GM12878 (cell line): ENCODE measurements around the gene HBB. TPM values are rescaled to one million over a fixed set of nuclear protein-coding genes. Genes with fewer than 3 reads are reported as not detected.

Experiments
- ATAC-seq: fragments of 200-7000 bp; cut with Tn5 transposase; 3 replicates; pipeline ENCODE4 v1.9.1; 2020; ENCODE audit warnings: mild to moderate bottlenecking, moderate library complexity
- BruUV-seq: library from RNA; stranded (reverse); fragments of 400-500 nt; replicated peaks from 2 replicates; lab custom pipeline; 2021; lab: Mats Ljungman, UMichigan
- CTCF ChIA-PET: fragments of 300-600 bp; sonication (Branson Sonifier 250); formaldehyde crosslinking; extraction: SDS; loops from one replicate; lab custom pipeline; 2021; ENCODE audit warnings: inconsistent platforms; lab: Yijun Ruan, JAX
- POLR2A ChIA-PET: fragments of 350-600 bp; formaldehyde crosslinking; extraction: SDS; loops from one replicate; lab custom pipeline; 2021; ENCODE audit warnings: inconsistent platforms; lab: Charles Lee
- RAD21 ChIA-PET: fragments of 300-600 bp; sonication (Branson Sonifier 250); formaldehyde crosslinking; loops from one replicate; lab custom pipeline; 2023; ENCODE audit warnings: antibody characterized with exemption; ENCODE audit not compliant: unreplicated experiment; lab: Charles Lee
- SMC1A ChIA-PET: fragments of 300-600 bp; sonication (Branson Sonifier 250); formaldehyde crosslinking; loops from one replicate; lab custom pipeline; 2023; ENCODE audit not compliant: unreplicated experiment, uncharacterized antibody; lab: Charles Lee
- DNase-seq: peaks from one replicate; pipeline ENCODE4 v3.0.0-alpha.2; 2011; ENCODE audit warnings: low read depth, low spot score
- FAIRE-seq: peaks from 3 replicates; lab custom pipeline; 2011; peaks lifted over from hg19 to GRCh38; lab: Jason Lieb, UNC
- H2AFZ ChIP-seq: 2 replicates; pipeline ENCODE4 v1.6.0; 2011; ENCODE audit warnings: low read depth, low read length, control low read depth; ENCODE audit not compliant: control insufficient read depth
- H3K27ac ChIP-seq: 2 replicates; pipeline ENCODE4 v1.5.1; 2011; ENCODE audit warnings: control low read depth; ENCODE audit not compliant: control insufficient read depth, insufficient read depth
- H3K27me3 ChIP-seq, 2 experiments: replicated peaks in 1 of 2; 2 replicates each; pipeline versions ENCODE4 v1.6.0 to v1.6.1; 2011; ENCODE audit warnings: low read length in 1 of 2; ENCODE audit not compliant: control insufficient read depth in 2 of 2, insufficient read depth in 2 of 2
- H3K36me3 ChIP-seq, 2 experiments: 2 replicates each; pipeline ENCODE4 v1.5.1; 2011; ENCODE audit warnings: low read length in 1 of 2; ENCODE audit not compliant: control insufficient read depth in 2 of 2, insufficient read depth in 2 of 2
- H3K4me1 ChIP-seq: 2 replicates; pipeline ENCODE4 v1.6.1; 2011; ENCODE audit warnings: mild to moderate bottlenecking, low read length, moderate library complexity, mixed read lengths; ENCODE audit not compliant: control insufficient read depth, insufficient read depth
- H3K4me2 ChIP-seq: 2 replicates; pipeline ENCODE4 v1.6.0; 2011; ENCODE audit warnings: control low read depth; ENCODE audit not compliant: control insufficient read depth, insufficient read depth
- H3K4me3 ChIP-seq: fragments of 200-600 bp; sonication (generic); 2 replicates; pipeline ENCODE4 v1.5.1; 2016
- H3K79me2 ChIP-seq: 2 replicates; pipeline ENCODE4 v1.6.0; 2011; ENCODE audit warnings: low read length; ENCODE audit not compliant: control insufficient read depth, insufficient read depth
- H3K9ac ChIP-seq: 2 replicates; pipeline ENCODE4 v1.8.0; 2011; ENCODE audit warnings: low read length, control low read depth, mixed read lengths; ENCODE audit not compliant: control insufficient read depth, insufficient read depth
- H3K9me3 ChIP-seq: replicated peaks from 3 replicates; pipeline ENCODE4 v1.5.1; 2011; ENCODE audit warnings: mild to moderate bottlenecking, low read length; ENCODE audit not compliant: control insufficient read depth, insufficient read depth
- H4K20me1 ChIP-seq: 2 replicates; pipeline ENCODE4 v1.6.0; 2011; ENCODE audit not compliant: control insufficient read depth, insufficient read depth
- BCL11A ChIP-seq: IDR thresholded peaks from 2 replicates; pipeline ENCODE4 v1.6.1; 2011; ENCODE audit warnings: low read depth, low read length
- BCLAF1 ChIP-seq: fragments of 450-650 bp; IDR thresholded peaks from 2 replicates; pipeline ENCODE4 v1.6.1; 2017; ENCODE audit warnings: antibody characterized with exemption, mild to moderate bottlenecking, moderate library complexity
- BRCA1 ChIP-seq: IDR thresholded peaks from 2 replicates; pipeline ENCODE4 v1.6.1; 2011; ENCODE audit warnings: low read depth, low read length, improper control_type of control experiment
- CBX3 ChIP-seq: fragments of 200-600 bp; sonication (generic); IDR thresholded peaks from 2 replicates; pipeline ENCODE4 v1.6.1; 2016; ENCODE audit warnings: low read depth, borderline replicate concordance
- CUX1 ChIP-seq: IDR thresholded peaks from 2 replicates; pipeline ENCODE4 v1.6.1; 2012; ENCODE audit warnings: improper control_type of control experiment, low read depth, low read length; ENCODE audit not compliant: insufficient replicate concordance
- GATAD2B ChIP-seq: fragments of 450-650 bp; conservative IDR thresholded peaks from 2 replicates; pipeline ENCODE4 v1.6.1; 2017; ENCODE audit warnings: low read depth, mild to moderate bottlenecking, moderate library complexity
- KLF5 ChIP-seq: fragments of 450-650 bp; IDR thresholded peaks from 2 replicates; pipeline ENCODE4 v1.6.1; 2014; ENCODE audit warnings: mild to moderate bottlenecking; ENCODE audit not compliant: partially characterized antibody
- NFYA ChIP-seq: IDR thresholded peaks from 2 replicates; pipeline ENCODE4 v1.6.1; 2011; ENCODE audit warnings: low read depth, mild to moderate bottlenecking, low read length, improper control_type of control experiment, borderline replicate concordance
- POLR2AphosphoS2 ChIP-seq: IDR thresholded peaks from 2 replicates; pipeline ENCODE4 v1.6.1; 2011; ENCODE audit warnings: low read depth, mild to moderate bottlenecking, low read length, improper control_type of control experiment, moderate library complexity
- RCOR1 ChIP-seq: conservative IDR thresholded peaks from 2 replicates; pipeline ENCODE4 v1.6.1; 2012; ENCODE audit warnings: low read depth, low read length, improper control_type of control experiment
- TCF12 ChIP-seq: IDR thresholded peaks from 2 replicates; pipeline ENCODE4 v1.6.1; 2011; ENCODE audit warnings: low read depth, mild to moderate bottlenecking, low read length
- ZNF384 ChIP-seq: IDR thresholded peaks from 2 replicates; pipeline ENCODE4 v1.6.1; 2012; ENCODE audit warnings: low read depth, mild to moderate bottlenecking, low read length, improper control_type of control experiment, borderline replicate concordance
- WGBS: methylation state at CpG from one replicate; pipeline ENCODE4 v1.1.6; 2016; ENCODE audit warnings: low lambda C conversion rate; ENCODE audit not compliant: insufficient replicate concordance, insufficient coverage; ENCODE audit errors: missing lambda C conversion rate; 5-methylcytosine and 5-hydroxymethylcytosine counted together
- in situ Hi-C: fragments of 300-500 bp; cut with MboI; formaldehyde crosslinking; loops from 9 replicates; pipeline ENCODE4 v1.14.3; 2018; ENCODE audit warnings: mixed read lengths
- intact Hi-C: fragments of 100-400 bp; cut with micrococcal nuclease; formaldehyde crosslinking; loops from one replicate; pipeline ENCODE4 v1.14.2; 2022; ENCODE audit not compliant: unreplicated experiment
- polyA plus RNA-seq, 11 experiments: library from polyadenylated mRNA; depleted of rRNA in 4 of 11; unstranded in 6 of 11; stranded (reverse) in 5 of 11; fragments of >200 nt; fragmentation: Nextera tagmentation in 4 of 11; fragmentation: Illumina TruSeq in 1 of 11; extraction: Ambion mirVana in 4 of 11; extraction: Trizol in 1 of 11; gene quantifications; 1 replicate in 1 of 11; 2 replicates in 10 of 11; pipeline versions ENCODE4 v1.2.1 to v1.2.3, GENCODE V29; 2011 to 2016; ENCODE audit warnings: inconsistent platforms in 2 of 11, missing spikeins in 2 of 11, low read depth in 1 of 11
- total RNA-seq, 4 experiments: library from RNA; depleted of rRNA in 3 of 4; stranded (reverse); fragments of >200 nt in 3 of 4; fragmentation: Illumina TruSeq in 1 of 4; extraction: Trizol in 1 of 4; gene quantifications; 2 replicates each; pipeline versions ENCODE4 v1.2.1 to v1.2.3, GENCODE V29; 2013 to 2021
- TF ChIP-seq, protein P1 (sequence below): fragments of 450-650 bp; conservative IDR thresholded peaks from 2 replicates; pipeline ENCODE4 v1.6.1; 2017; ENCODE audit warnings: mild to moderate bottlenecking, moderate library complexity

The HBB gene
- total and polyA plus RNA-seq, 10 of the 15 experiments (the other 5 are each of a cell fraction or from before 2014, with no cell fraction given) = 0.36 TPM; not detected in 9

DNA sequence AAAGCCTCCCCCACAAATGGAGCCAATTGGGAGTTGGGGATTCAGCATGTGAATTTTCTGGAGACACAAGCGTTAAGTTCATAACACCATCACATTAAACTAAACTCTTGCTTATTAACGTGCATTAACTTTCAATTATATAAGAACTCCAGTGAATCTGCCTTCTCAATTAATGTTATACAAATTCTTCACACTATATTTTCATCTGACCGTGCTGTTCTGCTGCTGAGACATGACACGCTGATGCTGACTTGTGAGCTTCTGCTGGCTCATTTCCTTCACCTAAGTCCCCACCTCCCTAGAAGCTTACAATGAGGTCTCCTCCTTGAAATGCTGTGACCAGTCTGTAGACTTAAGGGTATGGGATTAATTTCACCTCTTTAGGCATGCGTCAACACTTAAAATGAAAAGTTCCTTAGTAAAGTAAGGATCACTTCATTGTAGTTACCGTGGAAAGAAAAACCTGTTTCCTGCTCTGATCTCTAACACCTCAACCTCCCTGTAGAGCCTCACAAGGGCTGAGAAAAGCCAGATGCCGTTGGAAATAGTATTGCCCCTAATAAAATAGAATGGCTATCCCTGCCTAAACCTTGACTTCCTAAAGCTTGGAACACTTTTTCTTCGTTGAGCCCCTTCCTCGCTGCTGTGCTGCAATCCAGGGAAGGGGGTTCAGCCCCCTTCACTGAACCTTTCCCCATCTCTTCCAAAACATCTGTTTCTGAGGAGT is 25.5 kb upstream of the HBB start:
- no peak for DNase-seq
- no peaks in the 10 kb centered on the region for H3K79me2 ChIP-seq
- H3K4me2 ChIP-seq = no peak overlapping the region
- CTCF ChIA-PET = no interaction called here
- no peaks in the 10 kb centered on the region for H4K20me1 ChIP-seq
- in situ Hi-C loops (no loop called here), intact Hi-C loops (no loop called here)
- H3K36me3 ChIP-seq = no peaks in the 10 kb centered on the region
- no peak for ATAC-seq
- no peak for FAIRE-seq
- no peaks in the 10 kb centered on the region for H3K4me1 ChIP-seq
- BruUV-seq = no TSS peak
- H3K27ac ChIP-seq = no peak overlapping the region
- H3K9me3 ChIP-seq = no peaks in the 10 kb centered on the region
- WGBS = 35% methylated on average over 9 of the region's 9 CpGs
- H3K4me3 ChIP-seq = no peak overlapping the region
- H3K9ac ChIP-seq = no peak overlapping the region
- POLR2A ChIA-PET = no interaction called here
- H2AFZ ChIP-seq = no peak overlapping the region
- H3K27me3 ChIP-seq = no peaks in the 10 kb centered on the region; a peak in 1 of 4 replicates
- RAD21 ChIA-PET = no interaction called here
- SMC1A ChIA-PET = no interaction called here
- TF ChIP-seq BCLAF1 = no peak
- TF ChIP-seq, protein P1, sequence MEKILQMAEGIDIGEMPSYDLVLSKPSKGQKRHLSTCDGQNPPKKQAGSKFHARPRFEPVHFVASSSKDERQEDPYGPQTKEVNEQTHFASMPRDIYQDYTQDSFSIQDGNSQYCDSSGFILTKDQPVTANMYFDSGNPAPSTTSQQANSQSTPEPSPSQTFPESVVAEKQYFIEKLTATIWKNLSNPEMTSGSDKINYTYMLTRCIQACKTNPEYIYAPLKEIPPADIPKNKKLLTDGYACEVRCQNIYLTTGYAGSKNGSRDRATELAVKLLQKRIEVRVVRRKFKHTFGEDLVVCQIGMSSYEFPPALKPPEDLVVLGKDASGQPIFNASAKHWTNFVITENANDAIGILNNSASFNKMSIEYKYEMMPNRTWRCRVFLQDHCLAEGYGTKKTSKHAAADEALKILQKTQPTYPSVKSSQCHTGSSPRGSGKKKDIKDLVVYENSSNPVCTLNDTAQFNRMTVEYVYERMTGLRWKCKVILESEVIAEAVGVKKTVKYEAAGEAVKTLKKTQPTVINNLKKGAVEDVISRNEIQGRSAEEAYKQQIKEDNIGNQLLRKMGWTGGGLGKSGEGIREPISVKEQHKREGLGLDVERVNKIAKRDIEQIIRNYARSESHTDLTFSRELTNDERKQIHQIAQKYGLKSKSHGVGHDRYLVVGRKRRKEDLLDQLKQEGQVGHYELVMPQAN = no peak
- no peak for TF ChIP-seq GATAD2B
- no peak for TF ChIP-seq BRCA1
- TF ChIP-seq RCOR1 = no peak
- no peak for TF ChIP-seq KLF5
- no peak for TF ChIP-seq POLR2AphosphoS2
- TF ChIP-seq TCF12 = no peak
- TF ChIP-seq NFYA = no peak
- no peak for TF ChIP-seq BCL11A
- TF ChIP-seq ZNF384 = no peak
- TF ChIP-seq CBX3 = no peak
- TF ChIP-seq CUX1 = no peak
